Adrenal gland (tissue), 12 donors: ENCODE results near the gene IFIT1B. TPM values are rescaled to one million over a fixed set of nuclear protein-coding genes. Genes with fewer than 3 reads are reported as not detected.
"Not testable (repeated sequence)": the region's sequence is repeated elsewhere in the genome, so short reads cannot be mapped to it uniquely, and the experiment has no call there.

Source experiments
- DNase-seq, 7 donors: peaks; one replicate each; pipeline ENCODE4 v3.0.0-alpha.2; 2019 to 2020
- H3K27ac ChIP-seq, 5 donors: fragments of 200-600 bp; sonication (generic) in 4 of 5; 1 replicate in 3 of 5; 2 replicates in 2 of 5; pipeline versions ENCODE4 v1.5.1 to v1.8.0; 2016 to 2020; ENCODE audit warnings: mild to moderate bottlenecking in 1 of 5
- H3K27me3 ChIP-seq: fragments of 200-600 bp; 2 replicates; pipeline ENCODE4 v1.8.0; 2021
- H3K36me3 ChIP-seq, 2 donors: fragments of 200-600 bp; replicated peaks in 1 of 2; 1 replicate in 1 of 2; 2 replicates in 1 of 2; pipeline versions ENCODE4 v1.5.1 to v1.8.0; 2018 to 2022
- H3K4me1 ChIP-seq, 2 donors: fragments of 200-600 bp; replicated peaks in 1 of 2; 1 replicate in 1 of 2; 2 replicates in 1 of 2; pipeline versions ENCODE4 v1.5.1 to v1.8.0; 2018 to 2021
- H3K4me3 ChIP-seq, 4 donors: fragments of 200-600 bp; sonication (generic) in 3 of 4; one replicate each; pipeline ENCODE4 v1.5.1; 2016 to 2018
- H3K9me3 ChIP-seq, 3 donors: fragments of 200-600 bp; sonication (generic) in 1 of 3; replicated peaks in 1 of 3; 1 replicate in 2 of 3; 2 replicates in 1 of 3; pipeline versions ENCODE4 v1.5.1 to v1.8.0; 2016 to 2021
- CTCF ChIP-seq, 6 experiments: fragments of 450-650 bp in 4 of 6; fragments of 200-600 bp in 2 of 6; sonication (generic) in 1 of 6; IDR thresholded peaks; 1 replicate in 5 of 6; 2 replicates in 1 of 6; pipeline versions ENCODE4 v1.5.1 to v1.8.0; 2016 to 2021; ENCODE audit warnings: antibody characterized with exemption in 6 of 6, mild to moderate bottlenecking in 2 of 6, moderate library complexity in 1 of 6
- POLR2A ChIP-seq, 2 donors: fragments of 450-650 bp; IDR thresholded peaks; one replicate each; pipeline ENCODE4 v1.6.1; 2017; ENCODE audit warnings: antibody characterized with exemption in 2 of 2, mild to moderate bottlenecking in 2 of 2, moderate library complexity in 1 of 2
- WGBS, 4 donors: extraction: QIAGEN DNeasy Blood & Tissue Kit in 2 of 4; methylation state at CpG; one replicate each; pipeline versions ENCODE4 v1.1.5 to v1.1.7; 2013 to 2017; 5-methylcytosine and 5-hydroxymethylcytosine counted together
- intact Hi-C, 2 donors: fragments of 100-400 bp; cut with DNase I; formaldehyde crosslinking; loops; one replicate each; pipeline versions ENCODE4 v1.14.1 to v1.15.0; 2022 to 2023
- polyA plus RNA-seq, 3 donors: library from polyadenylated mRNA; stranded (reverse); fragments of 200-250 nt in 2 of 3; fragments of 350-450 nt in 1 of 3; fragmentation: Illumina TruSeq in 1 of 3; extraction: RNeasy Lipid Tissue Mini Kit (QIAGEN cat#74804) in 1 of 3; gene quantifications; one replicate each; pipeline ENCODE4 v1.2.3, GENCODE V29; 2013 to 2014
- total RNA-seq, 9 donors: library from RNA; depleted of rRNA in 4 of 9; stranded (reverse); fragments of >200 nt in 4 of 9; fragments of 120-200 nt in 1 of 9; fragmentation: NEBNext Ultra II Directional in 1 of 9; extraction: Animal tissue kit (Norgen Biotek cat#: 25700) in 1 of 9; gene quantifications; one replicate each; pipeline versions ENCODE4 v1.1.0 to v1.2.4, GENCODE V29; 2013 to 2023
- donor health status: healthy with polysubstance abuse.
- donor health status: Bipolar disorder and iron deficiency.
- donor health status: DM: yes; HTN: yes; CAD: no.
- donor health status: DM: no; HTN: no; CAD: no.
- donor health status: DM: no; HTN: no; CAD: no.
- donor health status: DM: yes; HTN: yes; CAD: no.

The IFIT1B gene
- total and polyA plus RNA-seq, 12 donors = 0.07 to 1.7 (median 0.23) TPM; not detected in 8

GRCh38 chr10:89348481-89348880 lies 29.4 kb upstream of the IFIT1B start:
- H3K4me1 ChIP-seq = peaks cover 23 to 60% of the 10 kb centered on the region in 2 donors
- WGBS, 4 donors = 74 to 79% (median 79%) methylated on average over 5 of the region's 5 CpGs

GRCh38 chr10:89348975-89349374 lies 28.9 kb upstream of the IFIT1B start:
- no peak overlapping the region for H3K4me3 ChIP-seq
- no peaks in the 10 kb centered on the region for H3K9me3 ChIP-seq
- intact Hi-C loops = no loop called here
- H3K4me1 ChIP-seq = peaks cover 23 to 60% of the 10 kb centered on the region in 2 donors
- DNase-seq = no peak
- no peaks in the 10 kb centered on the region for H3K27me3 ChIP-seq
- H3K36me3 ChIP-seq = no peaks in the 10 kb centered on the region
- WGBS, 4 donors = 59 to 80% (median 72%) methylated on average over 2 of the region's 2 CpGs
- no peak for TF ChIP-seq CTCF (IDR thresholded peaks at IDR 0.05)
- TF ChIP-seq POLR2A (IDR thresholded peaks at IDR 0.05) = no peak
- peak overlapping the region in 1 of 5 donors; percentile 47 for H3K27ac ChIP-seq

More at GRCh38 chr10:89348481-89348880, 29.4 kb upstream of the IFIT1B start:
- H3K36me3 ChIP-seq = no peaks in the 10 kb centered on the region
- H3K4me3 ChIP-seq = no peak overlapping the region
- no peaks in the 10 kb centered on the region for H3K9me3 ChIP-seq
- TF ChIP-seq CTCF (IDR thresholded peaks at IDR 0.05) = no peak
- no peak for TF ChIP-seq POLR2A (IDR thresholded peaks at IDR 0.05)
- no peaks in the 10 kb centered on the region for H3K27me3 ChIP-seq
- intact Hi-C loops = no loop called here
- H3K27ac ChIP-seq = peak overlapping the region in 3 of 5 donors; percentile 25 to 76 (median 47)
- no peak for DNase-seq

DNA sequence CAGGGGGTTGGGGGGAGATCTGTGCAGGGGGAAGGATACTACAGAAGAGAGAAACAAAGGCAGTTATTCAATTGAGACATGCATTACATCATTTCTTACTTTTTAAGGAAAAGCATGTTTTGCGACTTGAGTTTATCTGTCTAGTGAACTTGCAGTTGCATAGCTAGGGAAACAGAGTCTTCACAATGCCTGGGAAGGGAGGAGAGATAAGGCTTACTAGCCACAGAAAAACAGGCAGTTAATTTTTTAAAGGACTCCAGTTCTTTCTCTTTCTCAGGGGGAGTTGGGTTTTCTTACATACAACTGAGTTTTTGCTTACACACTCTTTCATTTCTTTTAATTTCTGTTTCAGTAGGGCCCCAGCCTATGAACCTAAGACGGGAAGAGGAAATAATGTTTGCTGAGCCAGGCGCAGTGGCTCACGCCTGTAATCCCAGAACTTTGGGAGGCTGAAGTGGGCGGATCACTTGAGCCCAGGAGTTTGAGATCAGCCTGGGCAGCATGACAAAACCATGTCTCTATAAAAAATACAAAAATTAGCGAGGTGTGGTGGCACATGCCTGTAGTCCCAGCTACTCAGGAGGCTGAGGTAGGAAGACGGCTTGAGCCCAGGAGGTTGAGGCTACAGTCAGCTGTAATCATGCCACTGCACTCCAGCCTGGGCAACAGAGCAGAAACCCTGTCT lies 27.1 kb upstream of the IFIT1B start:
- DNase-seq = peak in 2 of 7 donors; percentile 36 to 40
- H3K9me3 ChIP-seq, H3K36me3 ChIP-seq, H3K4me3 ChIP-seq, H3K27me3 ChIP-seq, intact Hi-C loops: not testable (repeated sequence)
- 52 to 66% (median 56%) methylated on average over 7 of the region's 7 CpGs for WGBS, 4 donors
- H3K27ac ChIP-seq = peak overlapping the region; percentile 22 to 81 (median 56)
- peaks cover 20 to 57% of the 10 kb centered on the region in 2 donors for H3K4me1 ChIP-seq

DNA sequence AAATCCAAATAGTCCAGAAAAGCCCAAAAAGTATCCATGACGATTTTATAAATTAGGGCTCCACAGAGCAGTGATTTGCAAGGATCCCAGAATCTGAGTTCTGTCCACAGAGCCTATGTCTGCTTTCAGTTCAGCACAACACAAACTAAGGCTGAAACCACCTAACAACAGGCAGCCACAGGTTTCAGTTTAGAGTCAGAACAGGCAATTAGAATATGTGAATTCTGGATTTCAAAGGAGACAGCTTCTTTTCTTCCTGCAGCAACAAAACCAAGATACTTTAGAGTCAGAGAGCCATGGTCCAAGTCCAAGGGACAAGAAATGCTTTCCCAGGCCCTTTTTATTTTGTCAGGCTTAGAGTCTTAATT lies 26.5 kb upstream of the IFIT1B start:
- intact Hi-C loops = no loop called here
- H3K36me3 ChIP-seq = no peaks in the 10 kb centered on the region
- TF ChIP-seq POLR2A (IDR thresholded peaks at IDR 0.05) (no peak), CTCF (IDR thresholded peaks at IDR 0.05) (no peak)
- no peaks in the 10 kb centered on the region for H3K27me3 ChIP-seq
- H3K27ac ChIP-seq = peak overlapping the region; percentile 22 to 81 (median 56)
- DNase-seq = no peak
- H3K4me3 ChIP-seq = no peak overlapping the region
- peaks cover 14 to 51% of the 10 kb centered on the region in 2 donors for H3K4me1 ChIP-seq
- no peaks in the 10 kb centered on the region for H3K9me3 ChIP-seq
- WGBS, 4 donors = 41 to 50% (median 46%) methylated on average over 1 of the region's 1 CpG
